HG03066 (cell line): ENCODE measurements around the gene CLCN7.
"Not testable (repeated sequence)": the region's sequence is repeated elsewhere in the genome, so short reads cannot be mapped to it uniquely, and the experiment has no call there.

Experiments used
- ATAC-seq: cut with Tn5 transposase; IDR thresholded peaks from one replicate; pipeline ENCODE4 v1.9.1; 2021; ENCODE audit warnings: low read depth; ENCODE audit not compliant: unreplicated experiment

The CLCN7 gene

DNA sequence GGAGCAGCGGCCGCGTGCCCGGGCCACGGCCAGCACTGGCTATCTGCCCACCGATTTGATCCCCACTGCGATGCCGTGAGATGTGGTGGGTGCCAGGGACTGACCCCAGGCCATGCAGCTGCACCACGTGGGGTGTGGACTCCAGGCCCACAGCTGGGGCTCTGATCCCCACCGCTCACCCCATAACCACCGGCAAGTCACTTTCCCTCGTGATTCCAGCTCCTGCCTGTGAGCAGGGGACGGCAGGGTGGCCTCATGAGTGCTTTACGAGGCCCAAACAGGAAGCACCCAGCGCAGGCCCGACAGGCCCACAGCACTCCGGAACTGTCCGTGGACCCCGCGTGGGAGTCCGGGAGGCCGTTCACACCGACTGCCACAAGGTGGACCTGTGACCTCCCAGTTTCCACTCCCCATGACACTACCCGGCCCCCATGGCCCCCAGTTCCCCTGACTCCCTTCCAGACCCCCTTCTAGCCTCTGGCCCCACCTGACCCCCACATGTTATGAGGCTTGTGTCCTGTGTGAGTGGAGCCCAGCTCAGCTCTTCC is 13.3 kb upstream of the CLCN7 start:
- no peak for ATAC-seq

DNA sequence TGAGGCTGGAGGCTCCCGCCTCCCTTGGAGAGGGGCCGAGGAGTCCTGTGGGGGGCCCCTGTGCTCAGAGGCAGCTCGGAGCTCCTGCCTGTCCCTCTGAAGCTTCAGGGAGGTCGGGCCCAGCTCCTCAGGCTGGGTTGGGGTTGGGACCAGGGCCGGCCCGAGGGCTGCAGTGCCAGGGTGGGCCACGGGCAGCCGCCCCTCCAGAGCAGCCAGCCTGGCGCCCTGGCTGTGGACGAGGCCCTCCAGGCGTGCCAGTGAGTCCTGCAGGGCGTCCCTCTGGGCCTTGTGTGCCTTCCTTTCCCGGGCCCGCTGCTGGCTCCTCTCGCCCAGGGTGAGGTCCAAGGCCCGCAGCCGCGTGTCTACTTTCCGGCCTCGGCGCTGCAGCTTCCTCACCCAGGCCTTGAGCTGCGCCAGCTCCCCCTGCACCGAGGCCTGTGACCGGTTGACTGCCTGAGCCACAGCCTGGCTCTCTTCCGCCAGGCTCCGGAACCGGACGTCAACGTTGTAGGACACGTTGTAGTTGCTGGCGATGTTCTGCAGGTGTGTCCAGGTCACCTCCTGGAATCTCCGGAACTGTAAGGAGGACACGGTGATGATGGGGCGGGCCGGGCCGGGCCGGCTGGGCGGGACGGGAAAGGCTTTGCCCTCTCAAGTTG is 12.7 kb upstream of the CLCN7 start:
- ATAC-seq = no peak

DNA sequence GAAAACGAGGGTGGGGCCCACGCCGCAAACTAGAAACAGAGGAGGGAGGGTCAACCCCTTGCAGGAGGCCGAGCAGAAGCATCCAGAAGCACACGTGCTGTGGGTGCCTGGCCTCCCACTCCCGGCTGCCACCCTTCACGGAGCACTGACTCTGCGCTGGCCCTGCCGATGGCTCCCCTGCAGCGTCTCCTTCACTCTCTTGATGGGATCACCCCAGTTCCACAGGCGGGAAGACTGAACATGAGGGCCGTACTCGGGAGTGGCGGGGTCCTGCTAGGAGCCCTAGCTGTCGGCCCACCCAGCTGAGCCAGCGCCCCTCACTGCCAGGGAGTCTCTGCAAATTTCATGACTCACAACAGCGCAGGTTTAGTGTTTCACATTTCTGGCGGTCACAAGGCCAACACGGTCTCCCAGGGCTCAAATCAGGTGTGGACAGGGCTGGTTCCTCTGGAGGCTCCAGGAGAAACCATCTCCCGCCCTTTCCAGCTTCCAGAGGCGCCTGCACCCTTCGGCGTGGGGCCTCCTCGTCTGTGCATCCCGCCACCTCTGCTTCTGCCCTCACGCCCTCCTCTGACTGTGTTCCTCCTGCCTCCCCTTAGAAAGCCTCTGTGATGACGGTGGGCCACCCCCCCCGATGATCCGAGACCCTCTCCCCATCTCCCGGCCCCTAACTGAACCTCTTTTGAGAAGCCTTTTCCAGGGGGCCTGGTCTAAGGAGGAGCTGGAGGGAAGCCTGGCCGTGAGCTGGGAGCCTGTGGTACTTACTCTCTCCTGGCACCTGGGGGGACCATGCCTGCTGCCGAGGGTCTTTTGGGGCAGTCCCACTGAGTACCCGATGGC is 11.9 kb upstream of the CLCN7 start:
- ATAC-seq = no peak

DNA sequence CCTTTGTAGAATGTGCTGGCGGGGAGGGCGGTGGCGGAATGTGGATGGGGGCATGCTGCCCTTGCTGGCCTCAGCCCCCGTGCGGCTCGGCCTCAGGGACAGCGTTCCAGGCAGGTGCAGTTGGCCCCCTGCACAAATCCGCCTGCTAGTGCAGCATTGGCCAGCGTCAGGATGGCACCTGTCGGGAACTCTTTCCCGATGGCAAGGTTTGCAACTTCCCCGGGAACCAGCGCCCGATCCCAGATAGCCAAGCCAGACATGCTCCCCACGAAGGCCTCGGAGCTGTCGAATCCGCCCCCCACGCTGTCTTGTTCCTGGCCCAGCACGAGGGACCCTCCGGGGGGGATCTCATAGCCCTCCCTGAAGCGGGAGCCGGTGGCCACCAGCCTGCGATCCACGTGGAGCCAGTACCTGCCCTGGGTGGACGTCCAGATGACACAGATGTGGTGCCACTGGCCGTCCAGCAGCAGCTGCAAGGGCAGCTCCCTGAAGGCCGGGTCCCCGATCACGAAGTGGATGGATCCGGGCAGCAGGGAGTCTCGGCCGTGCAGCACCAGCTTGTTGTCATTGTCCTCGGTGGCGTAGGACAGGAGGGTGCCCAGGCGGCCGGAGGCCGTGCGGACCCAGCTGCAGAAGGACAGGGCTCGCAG is 11.1 kb upstream of the CLCN7 start:
- ATAC-seq = no peak

DNA sequence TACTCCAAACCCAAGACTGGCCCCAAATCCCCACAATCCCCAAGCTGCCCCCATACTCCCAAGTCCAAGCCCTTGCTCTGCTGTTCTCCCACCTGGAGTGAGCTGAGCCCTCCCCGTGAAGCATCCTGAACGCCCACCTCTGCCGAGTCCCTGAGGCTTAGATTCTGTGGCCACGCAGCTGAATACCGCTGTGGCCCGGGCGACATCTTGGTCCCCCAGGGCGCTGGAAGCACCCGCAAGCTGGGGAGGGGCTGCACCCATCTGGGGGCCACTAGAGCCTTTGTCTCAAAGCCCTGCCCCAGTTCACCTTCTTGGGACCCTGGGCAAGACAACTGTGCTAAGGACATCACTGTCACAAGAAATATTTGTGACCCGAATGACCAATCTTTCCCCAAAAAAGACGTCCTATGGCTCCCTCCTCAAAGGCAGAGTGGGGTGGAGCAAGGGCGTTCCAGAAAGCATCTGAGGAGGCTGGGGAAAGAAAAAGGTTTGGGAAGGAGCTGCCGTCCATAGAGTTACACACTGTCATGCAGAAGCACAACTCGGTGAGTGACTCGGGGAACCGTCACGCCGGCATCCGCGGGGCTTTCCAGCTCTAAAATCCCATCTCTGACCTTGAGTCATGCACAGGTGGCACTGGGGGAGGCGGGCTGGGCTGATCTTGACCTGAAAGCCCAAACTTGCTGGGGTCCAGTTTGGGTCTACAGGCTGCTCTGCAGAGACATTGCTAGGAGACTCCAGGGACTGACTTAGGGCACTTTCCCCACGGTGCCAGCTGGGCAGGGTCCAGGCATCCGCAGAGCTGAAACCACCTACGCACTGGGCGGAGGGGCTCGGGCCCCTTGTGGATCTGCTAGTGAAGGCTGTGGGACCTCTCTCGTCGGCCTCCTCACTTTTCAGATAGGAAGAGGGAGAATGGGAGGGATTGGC is 7.3 kb upstream of the CLCN7 start:
- no peak for ATAC-seq

DNA sequence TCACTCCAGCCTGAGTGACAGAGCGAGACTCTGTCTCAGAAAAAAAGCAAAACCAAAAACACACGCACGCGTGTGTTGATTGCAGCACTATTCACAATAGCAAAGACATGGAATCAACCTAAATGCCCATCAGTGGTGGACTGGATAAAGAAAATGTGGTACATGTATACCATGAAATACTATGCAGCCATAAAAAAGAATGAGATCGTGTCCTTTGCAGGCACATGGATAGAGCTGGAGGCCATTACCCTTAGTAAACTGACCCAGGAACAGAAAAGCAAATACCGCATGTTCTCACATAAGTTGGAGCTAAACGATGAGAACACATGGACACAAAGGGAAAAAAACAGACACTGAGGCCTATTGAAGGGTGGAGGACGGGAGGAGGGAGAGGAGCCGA is 4.1 kb upstream of the CLCN7 start:
- ATAC-seq = not testable (repeated sequence)

DNA sequence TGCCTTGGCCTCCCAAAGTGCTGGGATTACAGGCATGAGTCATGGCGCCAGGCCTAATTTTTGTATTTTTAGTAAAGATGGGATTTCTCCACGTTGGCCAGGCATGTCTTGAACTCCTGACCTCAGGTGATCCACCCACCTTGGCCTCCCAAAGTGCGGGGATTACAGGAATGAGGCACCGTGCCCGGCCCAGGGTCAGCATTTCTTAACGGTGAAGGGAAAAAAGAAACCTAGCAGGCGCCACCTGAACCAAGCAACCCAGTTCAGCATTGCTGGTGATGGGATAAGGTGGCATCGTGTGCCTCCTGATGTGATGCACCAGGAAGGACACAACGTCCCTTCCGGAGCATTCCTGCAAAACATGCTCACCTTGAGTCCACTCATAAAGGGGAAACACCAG is 2.2 kb upstream of the CLCN7 start:
- no peak for ATAC-seq

DNA sequence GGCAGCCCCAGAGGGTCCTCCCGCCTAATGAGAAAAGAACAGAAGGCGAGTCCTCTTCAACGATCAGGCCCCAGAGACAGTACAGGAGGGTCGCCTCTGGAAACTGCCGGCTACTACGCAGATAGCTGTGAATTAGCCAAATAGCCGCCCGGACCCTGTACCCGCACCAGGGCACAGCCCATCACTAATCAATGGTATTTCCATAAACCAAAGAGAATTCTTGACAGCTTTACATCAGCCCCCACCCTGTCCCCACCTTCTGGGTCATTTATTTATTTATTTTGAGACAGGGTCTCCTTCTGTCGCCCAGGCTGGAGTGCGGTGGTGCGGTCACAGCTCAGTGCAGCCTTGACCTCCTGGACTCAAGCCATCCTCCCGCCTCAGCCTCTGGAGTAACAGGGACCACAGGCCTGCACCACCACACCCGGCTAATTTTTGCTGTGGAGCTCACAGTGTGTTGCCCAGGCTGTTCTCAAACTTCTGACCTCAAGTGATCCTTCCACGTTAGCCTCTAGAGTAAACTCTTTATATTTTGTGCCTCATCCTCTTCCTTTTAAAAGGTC is 805 bp upstream of the CLCN7 start:
- ATAC-seq = no peak

DNA sequence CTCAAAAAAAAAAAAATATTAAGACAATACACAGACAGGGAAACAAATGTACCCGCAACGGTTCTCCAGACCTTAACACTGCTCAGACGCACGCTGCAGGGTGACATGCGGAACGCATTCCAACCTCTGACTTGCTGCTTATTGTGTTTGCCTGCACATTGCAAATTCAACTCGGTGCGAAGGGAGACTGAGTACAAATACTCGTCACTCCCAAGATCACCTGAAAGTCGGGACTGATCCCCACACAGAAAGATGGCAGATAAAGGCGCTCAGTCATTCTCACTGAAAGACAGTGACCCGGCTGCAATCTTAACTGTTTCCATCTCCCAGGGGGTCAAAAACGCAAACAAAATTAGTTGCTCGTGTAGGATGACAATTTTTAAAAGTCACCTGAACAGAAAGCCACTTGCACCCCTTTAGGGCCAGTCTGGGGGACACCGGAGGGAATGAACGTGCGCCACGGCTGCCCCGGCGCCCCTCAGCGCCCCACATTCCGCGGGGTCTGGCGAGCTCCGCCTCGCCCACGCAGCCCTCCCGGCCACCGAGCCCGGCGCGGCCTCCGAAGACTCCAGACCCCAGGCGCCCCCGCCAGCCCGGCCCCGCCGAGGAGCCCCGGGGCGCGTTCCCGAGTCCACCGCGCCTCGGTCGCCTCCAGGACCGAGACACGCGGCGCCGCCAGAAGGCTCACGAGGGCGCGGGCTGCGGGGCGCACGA is 589 bp downstream of the CLCN7 start:
- peak; percentile 28 for ATAC-seq

DNA sequence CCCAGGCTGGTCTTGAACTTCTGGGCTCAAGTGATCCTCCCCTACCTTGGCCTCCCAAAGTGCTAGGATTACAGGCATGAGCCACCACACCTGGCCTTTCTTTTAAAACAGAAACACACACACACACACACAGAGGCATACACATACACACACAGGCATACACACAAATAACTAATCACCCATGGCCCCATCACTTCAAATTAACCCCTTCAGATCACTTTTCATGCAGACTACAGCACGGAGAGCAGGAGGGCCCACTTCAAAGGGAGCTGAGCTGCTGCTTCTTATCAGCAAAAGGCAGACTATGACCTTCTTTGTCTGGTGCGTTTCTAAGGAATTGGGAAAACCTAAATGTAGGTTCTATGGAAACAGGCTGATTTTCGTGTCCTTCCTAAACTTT is 1.9 kb downstream of the CLCN7 start:
- no peak for ATAC-seq

DNA sequence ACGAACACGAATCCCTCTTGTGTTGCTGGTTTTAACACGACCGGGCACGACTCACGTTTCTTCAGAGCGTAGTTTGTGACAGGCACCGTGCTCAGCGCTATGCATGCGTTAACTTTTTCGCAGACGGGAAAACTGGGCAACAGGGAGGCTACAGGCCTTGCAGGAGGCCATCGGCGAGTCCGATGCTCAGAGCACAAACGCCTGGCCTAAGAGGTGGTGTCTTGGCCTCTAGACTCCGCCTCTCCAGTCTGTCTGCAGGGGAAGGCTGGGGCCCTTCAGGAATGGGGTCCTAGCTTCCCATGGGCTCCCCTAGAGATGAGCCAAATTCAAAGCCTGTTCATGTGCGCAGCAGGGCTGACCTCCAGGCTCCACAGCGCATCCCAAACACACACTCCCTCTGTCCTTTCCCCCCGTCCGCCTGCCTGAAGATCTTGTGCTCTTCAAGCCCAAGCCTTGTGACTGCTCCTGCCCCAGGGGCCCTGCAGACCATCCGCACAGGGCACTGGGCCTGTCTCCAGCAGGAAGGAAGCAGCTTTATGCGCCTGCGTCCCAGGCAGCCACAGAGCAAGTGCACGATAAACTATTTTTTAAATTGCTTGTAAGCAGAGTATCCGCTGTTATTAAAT is 3.1 kb downstream of the CLCN7 start:
- ATAC-seq = no peak

DNA sequence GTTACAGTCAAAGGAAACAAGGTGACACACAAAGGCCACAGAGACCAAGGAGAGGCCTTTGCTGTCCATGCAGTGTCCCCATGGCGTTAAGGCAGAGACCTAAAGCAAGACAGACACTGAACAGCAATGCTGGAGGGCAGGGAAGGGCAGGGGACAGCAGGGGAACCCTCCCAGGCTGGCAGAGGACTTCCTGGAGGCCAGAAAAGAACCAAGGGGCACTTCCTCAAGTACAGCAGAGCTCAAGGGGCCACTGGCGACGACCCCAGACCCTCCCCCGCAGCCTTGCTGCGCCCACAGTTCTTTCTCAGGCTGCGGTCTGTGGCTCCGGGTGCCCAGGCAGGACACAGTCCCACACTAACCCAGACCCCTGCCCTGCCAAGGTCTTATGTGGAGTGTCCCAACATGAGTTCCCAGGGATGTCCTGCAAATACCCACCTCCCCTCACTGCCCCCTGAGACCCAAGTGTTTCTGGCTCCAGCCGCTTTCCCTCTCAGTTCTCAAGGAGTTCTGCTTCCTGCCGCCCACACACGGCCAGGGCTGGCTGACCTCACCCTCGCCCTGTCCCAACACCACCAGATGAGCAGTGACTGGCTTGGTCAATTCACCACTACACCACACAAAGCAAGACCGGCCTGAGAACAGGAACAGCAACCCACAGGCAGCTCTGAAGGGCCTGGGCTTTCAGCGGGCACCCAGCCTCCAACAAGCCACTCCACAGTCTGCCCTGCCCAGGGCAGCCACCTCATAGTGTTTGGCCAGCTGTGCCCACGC is 4.2 kb downstream of the CLCN7 start:
- ATAC-seq = no peak

DNA sequence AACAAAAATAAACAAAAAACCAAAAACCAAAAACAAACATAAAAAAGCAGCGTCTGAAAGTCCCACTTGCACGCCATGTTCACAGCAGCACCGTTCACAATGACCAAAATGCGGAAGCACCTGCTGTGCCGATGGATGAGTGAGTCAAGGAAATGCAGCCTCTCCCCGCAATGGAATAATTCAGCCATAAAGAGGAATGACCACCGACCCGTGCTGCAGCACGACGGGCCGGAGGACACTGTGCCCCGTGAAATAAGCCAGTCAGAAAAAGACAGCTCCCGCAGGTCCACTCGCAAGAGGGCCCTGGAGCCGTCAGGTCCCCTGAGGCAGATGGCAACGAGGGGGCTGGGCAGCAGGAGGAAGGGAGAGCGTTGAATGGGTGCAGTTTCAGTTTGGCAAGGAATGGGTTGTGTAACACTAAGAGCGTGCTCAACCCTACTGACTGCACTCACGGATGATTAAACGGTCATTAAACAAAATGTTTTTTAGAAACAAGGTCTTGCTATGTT is 5.1 kb downstream of the CLCN7 start:
- no peak for ATAC-seq

DNA sequence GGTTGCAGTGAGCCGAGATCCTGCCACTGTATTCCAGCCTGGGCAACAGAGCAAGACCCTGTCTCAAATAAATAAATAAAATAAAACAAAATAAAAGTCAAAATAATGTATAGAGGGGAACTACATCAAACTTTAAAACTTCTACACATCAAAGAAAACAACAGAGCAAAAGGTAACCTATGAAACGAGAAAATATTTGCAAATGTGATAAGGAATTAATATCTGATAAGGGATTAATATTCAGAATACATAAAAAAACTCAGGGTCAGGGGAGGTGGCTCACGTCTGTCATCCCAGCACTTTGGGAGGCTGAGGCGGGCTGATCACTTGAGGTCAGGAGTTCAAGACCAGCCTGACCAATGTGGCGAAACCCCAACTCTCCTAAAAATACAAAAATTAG is 5.7 kb downstream of the CLCN7 start:
- not testable (repeated sequence) for ATAC-seq

DNA sequence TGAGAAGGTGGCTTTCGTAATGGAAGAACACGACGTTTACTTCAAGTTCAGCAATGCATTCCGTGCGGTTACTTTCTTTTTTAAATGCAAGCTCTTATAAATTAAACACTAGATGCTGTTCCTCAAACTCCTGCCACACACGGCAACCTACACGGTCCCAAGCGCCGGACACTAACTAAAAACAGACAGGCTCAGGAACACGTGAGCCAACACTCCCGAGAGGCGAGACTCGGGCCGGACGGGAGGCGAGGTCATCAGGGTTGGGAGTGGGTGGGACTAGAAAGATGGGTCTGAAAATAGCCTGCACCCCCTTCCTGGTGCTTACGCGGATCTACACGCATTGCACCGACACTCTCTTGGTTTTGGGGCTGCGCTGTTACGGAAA is 6.4 kb downstream of the CLCN7 start:
- no peak for ATAC-seq

DNA sequence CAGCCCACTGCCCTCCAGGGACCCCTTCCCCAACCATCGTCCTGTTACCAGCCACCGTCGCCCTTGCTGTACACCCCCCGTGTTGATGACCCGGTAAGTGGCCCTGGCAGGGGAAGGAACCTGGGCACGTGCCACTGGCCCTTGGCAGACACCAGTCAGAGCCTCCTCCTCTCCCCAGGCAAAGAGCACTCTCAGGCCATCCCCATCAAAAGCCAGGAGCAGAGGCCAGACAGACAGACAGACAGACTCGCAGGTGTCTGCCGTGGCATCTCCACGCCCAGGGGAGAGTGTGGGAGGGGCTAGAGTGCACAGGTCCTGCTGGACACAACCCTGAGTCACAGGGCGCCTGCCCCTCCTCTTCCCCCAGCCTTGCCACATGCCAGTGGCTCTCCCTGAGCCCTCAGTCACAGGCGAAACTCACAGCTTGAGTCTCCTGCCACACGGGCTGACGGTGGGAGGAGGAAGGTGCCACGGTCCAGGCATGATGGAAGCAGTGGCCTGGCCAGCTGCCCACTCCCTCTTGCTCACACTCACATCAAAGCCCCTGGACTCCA is 7.8 kb downstream of the CLCN7 start:
- ATAC-seq = no peak

DNA sequence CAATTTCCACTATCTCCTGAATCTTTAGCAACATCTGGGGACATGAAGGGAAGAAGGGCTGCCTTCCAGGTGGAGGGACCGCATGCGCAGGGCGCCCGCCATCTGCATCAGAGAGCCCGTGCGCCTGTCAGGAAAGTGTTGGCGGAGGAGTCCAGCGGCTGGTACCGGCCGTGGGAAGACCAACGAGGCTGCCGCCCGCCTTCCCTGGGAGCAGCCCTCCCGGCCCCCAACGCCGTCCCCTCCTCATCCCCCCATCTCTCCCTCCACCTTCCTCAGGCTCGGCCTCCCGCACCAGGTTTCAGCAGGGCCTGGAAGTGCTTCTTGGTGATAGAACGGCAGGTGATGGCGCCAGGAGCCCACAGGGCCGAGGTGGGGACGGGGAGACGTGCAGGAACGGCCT is 8.8 kb downstream of the CLCN7 start:
- ATAC-seq = no peak

DNA sequence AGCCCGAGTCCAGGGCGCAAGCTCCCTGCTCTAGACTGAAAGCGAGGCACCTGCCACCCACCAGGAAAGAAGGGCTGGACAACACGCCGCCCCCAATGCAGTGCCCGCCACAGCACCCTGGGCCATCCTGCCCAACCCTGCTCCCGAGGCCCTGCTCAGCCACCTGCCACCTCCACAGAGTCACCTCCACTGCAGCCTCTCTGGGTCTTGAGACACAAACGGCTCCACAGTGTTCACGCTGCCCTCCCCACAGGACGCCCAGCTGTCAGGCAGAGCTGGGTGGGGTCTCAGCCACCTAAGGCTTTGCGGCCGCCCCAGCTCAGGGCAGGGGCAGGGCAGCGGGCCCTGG is 9.3 kb downstream of the CLCN7 start:
- ATAC-seq = no peak
